ENCODE results near the gene SNX19. TPM values are rescaled to one million over a fixed set of nuclear protein-coding genes. Genes with fewer than 3 reads are reported as not detected.
A peak's percentile ranks its signal among the peaks of the same experiment; 100 is the strongest.

The SNX19 gene
- total and polyA plus RNA-seq, 2 of the 4 experiments (the other 2 are of a cell fraction): 35.9 to 113 TPM

GRCh38 chr11:130894322-130895025 lies 21.8 kb downstream of the SNX19 start:
- WGBS, 2 experiments (ENCODE audit: extremely low coverage in 2 of 2, insufficient read length in 1 of 2): no CpG with 5 or more reads among the region's 6 CpGs
- Histone ChIP-seq H3K27ac (ENCODE audit: insufficient read depth, low read length) (peak overlapping the region; percentile 19; the same call in 1 of the 2 replicates), H4K20me1 (ENCODE audit: insufficient read depth, low read length) (peaks cover 4% of the 10 kb centered on the region), H3K18ac (ENCODE audit: low read depth, low read length) (peak overlapping the region; percentile 38; the same call in 1 of the 2 replicates), H4K91ac (ENCODE audit: insufficient read depth, low read depth, low read length) (peak overlapping the region; percentile 51), H3K9me3 (ENCODE audit: control insufficient read depth, insufficient read depth, low read length) (no peaks in the 10 kb centered on the region), H3K4me1 (ENCODE audit: control insufficient read depth, insufficient read depth, low read length) (peaks cover 20% of the 10 kb centered on the region), H3K9me1 (ENCODE audit: insufficient read depth, low read length) (peaks cover 14% of the 10 kb centered on the region), H2AFZ (replicated peaks; ENCODE audit: low read length, poor library complexity) (no peak overlapping the region), H2AK9ac (replicated peaks; ENCODE audit: low read depth, low read length, poor library complexity) (peak overlapping the region; percentile 2), H2BK5ac (ENCODE audit: low read depth, low read length, poor library complexity, severe bottlenecking) (peak overlapping the region; percentile 30), H3K27me3 (ENCODE audit: control insufficient read depth, insufficient read depth, low read length) (no peaks in the 10 kb centered on the region), H3K4me2 (ENCODE audit: low read depth, low read length) (peak overlapping the region; percentile 7; the same call in 1 of the 2 replicates), H2BK120ac (ENCODE audit: low read depth, low read length) (no peak overlapping the region), H4K8ac (ENCODE audit: low read depth in 2 of 2, low read length in 2 of 2) (peak overlapping the region in 1 of 2 experiments; percentile 92; a peak in 2 of 4 replicates), H3K4ac (ENCODE audit: low read depth, low read length) (peak overlapping the region; percentile 39), H3K14ac (replicated peaks; ENCODE audit: low read depth, low read length) (peak overlapping the region; percentile 24; the same call in 1 of the 2 replicates), H3K36me3 (ENCODE audit: control insufficient read depth, insufficient read depth, low read length) (peaks cover 23% of the 10 kb centered on the region), H2AK5ac (ENCODE audit: low read depth, low read length) (peak overlapping the region; percentile 38; the same call in 1 of the 2 replicates), H4K5ac (ENCODE audit: low read depth, low read length) (peak overlapping the region; percentile 54), H3K23ac (ENCODE audit: low read depth, low read length) (0 out of 2 replicates have a peak overlapping the region, but pooled peaks have one; percentile 6), H3K56ac (ENCODE audit: extremely low read depth, insufficient read depth, low read length) (no peak overlapping the region), H2BK20ac (ENCODE audit: low read depth, low read length) (no peak overlapping the region), H3K9ac (ENCODE audit: low read depth, low read length) (0 out of 2 replicates have a peak overlapping the region, but pooled peaks have one; percentile 3), H2BK15ac (ENCODE audit: low read depth, low read length) (no peak overlapping the region), H3K79me1 (ENCODE audit: low read depth in 1 of 2, low read length in 2 of 2) (peaks cover 23 to 28% of the 10 kb centered on the region in 2 experiments), H3K4me3 (ENCODE audit: insufficient read depth, low read depth, low read length) (no peak overlapping the region)
- no TSS peak for BruUV-seq (replicated peaks)
- CTCF ChIA-PET: interaction anchor here (0.6 to 1.6 kb wide), 3 partner anchors 12 to 463 kb away, joined by 3 to 6 read pairs (median 3); no protein-coding TSS in a partner anchor
- POLR2A ChIA-PET (ENCODE audit: unreplicated experiment): no interaction called here
- in situ Hi-C loops (cut with MboI; ENCODE audit: low sequenced_read_pairs) (loop anchor here (10.0 kb wide), 1 partner anchor 690 kb away; no protein-coding TSS in a partner anchor), intact Hi-C loops (cut with micrococcal nuclease) (loop anchor here (1.0 to 5.0 kb wide), 3 partner anchors 32 to 682 kb away; no protein-coding TSS in a partner anchor), dilution Hi-C loops (cut with HindIII; ENCODE audit: low sequenced_read_pairs, unreplicated experiment) (no loop called here)
- DNase-seq (peak; percentile 77), ATAC-seq (ENCODE audit: low read depth) (peak; percentile 40)
- no peak for TF ChIP-seq MAFK (IDR thresholded peaks at IDR 0.05; ENCODE audit: low read depth, low read length)
- TF ChIP-seq CTCF (conservative IDR thresholded peaks at IDR 0.05; ENCODE audit: low read depth, low read length): peak; percentile 86
- peak; percentile 71 for TF ChIP-seq SMC3 (IDR thresholded peaks at IDR 0.05; ENCODE audit: low read depth, low read length)
- peak; percentile 85 for TF ChIP-seq RAD21 (IDR thresholded peaks at IDR 0.05; ENCODE audit: low read length)
- no peak for TF ChIP-seq CEBPB (IDR thresholded peaks at IDR 0.05; ENCODE audit: low read depth, low read length)
- TF ChIP-seq NFE2L2 (IDR thresholded peaks at IDR 0.05; ENCODE audit: low read depth, low read length): no peak
- TF ChIP-seq FOS (IDR thresholded peaks at IDR 0.05; ENCODE audit: low read depth, low read length): no peak
- no peak for TF ChIP-seq POLR2A (IDR thresholded peaks at IDR 0.05; ENCODE audit: low read depth, low read length)
